Measurements from ENCODE around the gene TELO2.

The TELO2 gene

DNA sequence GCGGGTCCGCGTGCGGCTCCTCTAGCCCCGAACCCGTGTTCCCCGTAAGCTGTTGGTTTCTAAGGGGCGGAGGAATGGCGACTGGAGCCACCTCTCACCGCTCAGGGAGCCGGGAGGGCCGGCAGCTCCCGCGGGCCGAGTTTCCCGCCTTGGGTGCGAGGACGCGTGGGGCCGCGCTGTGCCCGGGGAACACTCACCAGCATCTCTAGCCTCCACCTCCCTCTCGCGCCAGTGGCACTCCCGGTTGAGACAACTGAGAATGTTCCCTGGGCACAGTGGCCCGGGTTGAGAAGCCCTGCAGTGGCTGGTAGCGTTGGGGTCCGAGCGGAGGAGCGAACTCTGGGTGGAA, 560 bp downstream of the TELO2 start (continued):
- TF ChIP-seq, protein P1, sequence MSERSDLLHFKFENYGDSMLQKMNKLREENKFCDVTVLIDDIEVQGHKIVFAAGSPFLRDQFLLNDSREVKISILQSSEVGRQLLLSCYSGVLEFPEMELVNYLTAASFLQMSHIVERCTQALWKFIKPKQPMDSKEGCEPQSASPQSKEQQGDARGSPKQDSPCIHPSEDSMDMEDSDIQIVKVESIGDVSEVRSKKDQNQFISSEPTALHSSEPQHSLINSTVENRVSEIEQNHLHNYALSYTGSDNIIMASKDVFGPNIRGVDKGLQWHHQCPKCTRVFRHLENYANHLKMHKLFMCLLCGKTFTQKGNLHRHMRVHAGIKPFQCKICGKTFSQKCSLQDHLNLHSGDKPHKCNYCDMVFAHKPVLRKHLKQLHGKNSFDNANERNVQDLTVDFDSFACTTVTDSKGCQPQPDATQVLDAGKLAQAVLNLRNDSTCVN (tag by site-specific recombination; optimal IDR thresholded peaks at IDR 0.05), result peak; percentile 81
- TF ChIP-seq, protein P2, sequence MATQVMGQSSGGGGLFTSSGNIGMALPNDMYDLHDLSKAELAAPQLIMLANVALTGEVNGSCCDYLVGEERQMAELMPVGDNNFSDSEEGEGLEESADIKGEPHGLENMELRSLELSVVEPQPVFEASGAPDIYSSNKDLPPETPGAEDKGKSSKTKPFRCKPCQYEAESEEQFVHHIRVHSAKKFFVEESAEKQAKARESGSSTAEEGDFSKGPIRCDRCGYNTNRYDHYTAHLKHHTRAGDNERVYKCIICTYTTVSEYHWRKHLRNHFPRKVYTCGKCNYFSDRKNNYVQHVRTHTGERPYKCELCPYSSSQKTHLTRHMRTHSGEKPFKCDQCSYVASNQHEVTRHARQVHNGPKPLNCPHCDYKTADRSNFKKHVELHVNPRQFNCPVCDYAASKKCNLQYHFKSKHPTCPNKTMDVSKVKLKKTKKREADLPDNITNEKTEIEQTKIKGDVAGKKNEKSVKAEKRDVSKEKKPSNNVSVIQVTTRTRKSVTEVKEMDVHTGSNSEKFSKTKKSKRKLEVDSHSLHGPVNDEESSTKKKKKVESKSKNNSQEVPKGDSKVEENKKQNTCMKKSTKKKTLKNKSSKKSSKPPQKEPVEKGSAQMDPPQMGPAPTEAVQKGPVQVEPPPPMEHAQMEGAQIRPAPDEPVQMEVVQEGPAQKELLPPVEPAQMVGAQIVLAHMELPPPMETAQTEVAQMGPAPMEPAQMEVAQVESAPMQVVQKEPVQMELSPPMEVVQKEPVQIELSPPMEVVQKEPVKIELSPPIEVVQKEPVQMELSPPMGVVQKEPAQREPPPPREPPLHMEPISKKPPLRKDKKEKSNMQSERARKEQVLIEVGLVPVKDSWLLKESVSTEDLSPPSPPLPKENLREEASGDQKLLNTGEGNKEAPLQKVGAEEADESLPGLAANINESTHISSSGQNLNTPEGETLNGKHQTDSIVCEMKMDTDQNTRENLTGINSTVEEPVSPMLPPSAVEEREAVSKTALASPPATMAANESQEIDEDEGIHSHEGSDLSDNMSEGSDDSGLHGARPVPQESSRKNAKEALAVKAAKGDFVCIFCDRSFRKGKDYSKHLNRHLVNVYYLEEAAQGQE (tag by site-specific recombination; IDR thresholded peaks at IDR 0.05), result 0 out of 2 replicates have a peak, but pooled peaks have one; percentile 3
- 0 out of 2 replicates have a peak, but pooled peaks have one; percentile 6 for TF ChIP-seq GLIS1 (tag by site-specific recombination; IDR thresholded peaks at IDR 0.05)
- TF ChIP-seq, protein P3, sequence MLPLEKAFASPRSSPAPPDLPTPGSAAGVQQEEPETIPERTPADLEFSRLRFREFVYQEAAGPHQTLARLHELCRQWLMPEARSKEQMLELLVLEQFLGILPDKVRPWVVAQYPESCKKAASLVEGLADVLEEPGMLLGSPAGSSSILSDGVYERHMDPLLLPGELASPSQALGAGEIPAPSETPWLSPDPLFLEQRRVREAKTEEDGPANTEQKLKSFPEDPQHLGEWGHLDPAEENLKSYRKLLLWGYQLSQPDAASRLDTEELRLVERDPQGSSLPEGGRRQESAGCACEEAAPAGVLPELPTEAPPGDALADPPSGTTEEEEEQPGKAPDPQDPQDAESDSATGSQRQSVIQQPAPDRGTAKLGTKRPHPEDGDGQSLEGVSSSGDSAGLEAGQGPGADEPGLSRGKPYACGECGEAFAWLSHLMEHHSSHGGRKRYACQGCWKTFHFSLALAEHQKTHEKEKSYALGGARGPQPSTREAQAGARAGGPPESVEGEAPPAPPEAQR (tag by site-specific recombination; IDR thresholded peaks at IDR 0.05), result no peak

DNA sequence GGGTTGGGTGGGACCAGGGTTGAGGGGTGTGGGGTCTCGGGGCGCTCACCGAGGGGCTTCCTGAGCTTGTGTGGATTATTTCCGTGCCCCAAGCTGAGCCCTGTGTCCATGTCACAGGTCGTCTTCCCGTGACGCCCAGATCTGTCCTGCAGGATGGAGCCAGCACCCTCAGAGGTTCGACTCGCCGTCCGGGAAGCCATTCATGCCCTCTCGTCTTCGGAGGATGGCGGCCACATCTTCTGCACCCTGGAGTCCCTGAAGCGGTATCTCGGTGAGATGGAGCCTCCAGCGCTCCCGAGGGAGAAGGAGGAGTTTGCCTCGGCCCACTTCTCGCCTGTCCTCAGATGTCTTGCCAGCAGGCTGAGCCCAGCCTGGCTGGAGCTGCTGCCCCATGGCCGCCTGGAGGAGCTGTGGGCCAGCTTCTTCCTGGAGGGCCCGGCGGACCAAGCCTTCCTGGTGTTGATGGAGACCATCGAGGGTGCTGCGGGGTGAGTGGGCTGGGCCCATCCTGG, 1.0 kb downstream of the TELO2 start:
- Histone ChIP-seq H3K27ac (ENCODE audit: extremely low read depth, low read depth, low read length) (peak overlapping the region; percentile 73; the same call in 1 of the 2 replicates), H3K36me3 (ENCODE audit: control insufficient read depth in 2 of 2, insufficient read depth in 1 of 2, low read length in 2 of 2) (peaks cover 7 to 49% of the 10 kb centered on the region in 2 experiments; a peak in 2 of 3 replicates), H3K4me3 (ENCODE audit: low read depth, low read length) (peak overlapping the region; percentile 77), H3K9me3 (ENCODE audit: control insufficient read depth, insufficient read depth, low read depth, low read length) (no peaks in the 10 kb centered on the region), H3K4me1 (ENCODE audit: control insufficient read depth, insufficient read depth, low read length) (0 out of 2 replicates have a peak, but pooled peaks cover 2% of the 10 kb centered on the region)
- ChIA-PET POLR2A (interaction anchor here (1.3 kb wide), 1 partner anchor 152 kb away, joined by 4 read pairs; no protein-coding TSS in a partner anchor), CTCF (interaction anchor here (0.7 kb wide), 1 partner anchor 206 kb away, joined by 4 read pairs; no protein-coding TSS in a partner anchor)
- TF ChIP-seq ZFHX2 (tag by site-specific recombination; conservative IDR thresholded peaks at IDR 0.05), result 0 out of 2 replicates have a peak, but pooled peaks have one; percentile 8
- TF ChIP-seq, protein P4, sequence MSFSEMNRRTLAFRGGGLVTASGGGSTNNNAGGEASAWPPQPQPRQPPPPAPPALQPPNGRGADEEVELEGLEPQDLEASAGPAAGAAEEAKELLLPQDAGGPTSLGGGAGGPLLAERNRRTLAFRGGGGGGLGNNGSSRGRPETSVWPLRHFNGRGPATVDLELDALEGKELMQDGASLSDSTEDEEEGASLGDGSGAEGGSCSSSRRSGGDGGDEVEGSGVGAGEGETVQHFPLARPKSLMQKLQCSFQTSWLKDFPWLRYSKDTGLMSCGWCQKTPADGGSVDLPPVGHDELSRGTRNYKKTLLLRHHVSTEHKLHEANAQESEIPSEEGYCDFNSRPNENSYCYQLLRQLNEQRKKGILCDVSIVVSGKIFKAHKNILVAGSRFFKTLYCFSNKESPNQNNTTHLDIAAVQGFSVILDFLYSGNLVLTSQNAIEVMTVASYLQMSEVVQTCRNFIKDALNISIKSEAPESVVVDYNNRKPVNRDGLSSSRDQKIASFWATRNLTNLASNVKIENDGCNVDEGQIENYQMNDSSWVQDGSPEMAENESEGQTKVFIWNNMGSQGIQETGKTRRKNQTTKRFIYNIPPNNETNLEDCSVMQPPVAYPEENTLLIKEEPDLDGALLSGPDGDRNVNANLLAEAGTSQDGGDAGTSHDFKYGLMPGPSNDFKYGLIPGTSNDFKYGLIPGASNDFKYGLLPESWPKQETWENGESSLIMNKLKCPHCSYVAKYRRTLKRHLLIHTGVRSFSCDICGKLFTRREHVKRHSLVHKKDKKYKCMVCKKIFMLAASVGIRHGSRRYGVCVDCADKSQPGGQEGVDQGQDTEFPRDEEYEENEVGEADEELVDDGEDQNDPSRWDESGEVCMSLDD (tag by site-specific recombination; IDR thresholded peaks at IDR 0.05), result no peak
- no peak for TF ChIP-seq ZNF529 (tag by site-specific recombination; IDR thresholded peaks at IDR 0.05; ENCODE audit: insufficient replicate concordance)
- TF ChIP-seq, protein P5, sequence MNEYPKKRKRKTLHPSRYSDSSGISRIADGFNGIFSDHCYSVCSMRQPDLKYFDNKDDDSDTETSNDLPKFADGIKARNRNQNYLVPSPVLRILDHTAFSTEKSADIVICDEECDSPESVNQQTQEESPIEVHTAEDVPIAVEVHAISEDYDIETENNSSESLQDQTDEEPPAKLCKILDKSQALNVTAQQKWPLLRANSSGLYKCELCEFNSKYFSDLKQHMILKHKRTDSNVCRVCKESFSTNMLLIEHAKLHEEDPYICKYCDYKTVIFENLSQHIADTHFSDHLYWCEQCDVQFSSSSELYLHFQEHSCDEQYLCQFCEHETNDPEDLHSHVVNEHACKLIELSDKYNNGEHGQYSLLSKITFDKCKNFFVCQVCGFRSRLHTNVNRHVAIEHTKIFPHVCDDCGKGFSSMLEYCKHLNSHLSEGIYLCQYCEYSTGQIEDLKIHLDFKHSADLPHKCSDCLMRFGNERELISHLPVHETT (tag by site-specific recombination; IDR thresholded peaks at IDR 0.05), result no peak
- peak; percentile 9; the same call in 1 of the 2 replicates for TF ChIP-seq GLIS2 (tag by site-specific recombination; IDR thresholded peaks at IDR 0.05)
- TF ChIP-seq, protein P6, sequence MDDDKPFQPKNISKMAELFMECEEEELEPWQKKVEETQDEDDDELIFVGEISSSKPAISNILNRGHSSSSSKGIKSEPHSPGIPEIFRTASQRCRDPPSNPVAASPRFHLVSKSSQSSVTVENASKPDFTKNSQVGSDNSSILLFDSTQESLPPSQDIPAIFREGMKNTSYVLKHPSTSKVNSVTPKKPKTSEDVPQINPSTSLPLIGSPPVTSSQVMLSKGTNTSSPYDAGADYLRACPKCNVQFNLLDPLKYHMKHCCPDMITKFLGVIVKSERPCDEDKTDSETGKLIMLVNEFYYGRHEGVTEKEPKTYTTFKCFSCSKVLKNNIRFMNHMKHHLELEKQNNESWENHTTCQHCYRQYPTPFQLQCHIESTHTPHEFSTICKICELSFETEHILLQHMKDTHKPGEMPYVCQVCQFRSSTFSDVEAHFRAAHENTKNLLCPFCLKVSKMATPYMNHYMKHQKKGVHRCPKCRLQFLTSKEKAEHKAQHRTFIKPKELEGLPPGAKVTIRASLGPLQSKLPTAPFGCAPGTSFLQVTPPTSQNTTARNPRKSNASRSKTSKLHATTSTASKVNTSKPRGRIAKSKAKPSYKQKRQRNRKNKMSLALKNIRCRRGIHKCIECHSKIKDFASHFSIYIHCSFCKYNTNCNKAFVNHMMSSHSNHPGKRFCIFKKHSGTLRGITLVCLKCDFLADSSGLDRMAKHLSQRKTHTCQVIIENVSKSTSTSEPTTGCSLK (tag by site-specific recombination; IDR thresholded peaks at IDR 0.05), result no peak
- TF ChIP-seq ZNF600 (tag by site-specific recombination; IDR thresholded peaks at IDR 0.05), result peak; percentile 76
- TF ChIP-seq ZSCAN23 (tag by site-specific recombination; IDR thresholded peaks at IDR 0.05), result no peak
- no peak for TF ChIP-seq ZNF701 (tag by site-specific recombination; IDR thresholded peaks at IDR 0.05)
- TF ChIP-seq ZNF2 (tag by site-specific recombination; IDR thresholded peaks at IDR 0.05), result no peak
- TF ChIP-seq ZNF341 (tag by site-specific recombination; IDR thresholded peaks at IDR 0.05; ENCODE audit: low read depth), result no peak
- TF ChIP-seq ZNF654 (tag by site-specific recombination; IDR thresholded peaks at IDR 0.05; ENCODE audit: low read depth), result peak; percentile 15; the same call in 1 of the 2 replicates
- peak; percentile 25; the same call in 1 of the 2 replicates for TF ChIP-seq ZSCAN30 (tag by site-specific recombination; IDR thresholded peaks at IDR 0.05)
- no peak for TF ChIP-seq GLI2 (tag by site-specific recombination; IDR thresholded peaks at IDR 0.05; ENCODE audit: borderline replicate concordance, low read depth)
- TF ChIP-seq KLF1 (tag by site-specific recombination; IDR thresholded peaks at IDR 0.05), result 0 out of 2 replicates have a peak, but pooled peaks have one; percentile 1
- TF ChIP-seq KLF16 (tag by site-specific recombination; IDR thresholded peaks at IDR 0.05), result no peak
- 0 out of 2 replicates have a peak, but pooled peaks have one; percentile 32 for TF ChIP-seq ZNF423 (tag by site-specific recombination; IDR thresholded peaks at IDR 0.05)
